ENCODE measurements around the gene RAX. TPM values are rescaled to one million over a fixed set of nuclear protein-coding genes. Genes with fewer than 3 reads are reported as not detected.

The RAX gene
- total RNA-seq, 2 experiments from 2014 or later = not detected

- H3K4me3 Mint-ChIP-seq = no peak overlapping the region
- POLR2A ChIA-PET = no interaction called here
- H3K27ac Mint-ChIP-seq = no peak overlapping the region
- peaks cover 50% of the 10 kb centered on the region for H3K27me3 Mint-ChIP-seq
- DNase-seq (no peak), ATAC-seq (ENCODE audit: low read depth) (no peak)
- H3K36me3 Mint-ChIP-seq = no peaks in the 10 kb centered on the region
- peaks cover 1% of the 10 kb centered on the region for H3K4me1 Mint-ChIP-seq
- H3K9me3 Mint-ChIP-seq = no peaks in the 10 kb centered on the region
Measured at GRCh38 chr18:59249199-59249774, 24.0 kb downstream of the RAX start.

- H3K27me3 Mint-ChIP-seq = peaks cover 53% of the 10 kb centered on the region
Measured at GRCh38 chr18:59246796-59247195, 26.5 kb downstream of the RAX start.

DNA sequence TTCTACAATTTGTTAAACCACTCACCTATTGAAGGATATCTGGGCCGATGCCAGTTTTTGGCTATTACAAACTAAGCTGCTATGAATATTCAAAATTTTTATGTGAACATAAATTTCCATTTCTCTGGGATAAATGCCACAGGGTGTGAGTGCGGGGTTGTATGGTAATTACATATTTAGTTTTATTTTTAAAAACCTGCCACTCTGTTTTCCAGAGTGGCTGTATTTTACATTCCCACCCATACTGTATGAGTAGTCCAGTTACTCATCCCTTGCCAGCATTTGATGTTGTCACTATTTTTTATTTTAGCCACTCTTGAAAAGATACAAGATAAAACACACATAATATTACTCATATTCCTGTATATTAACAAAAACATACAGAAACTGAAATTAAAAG lies 30.3 kb downstream of the RAX start:
- DNase-seq (no peak), ATAC-seq (ENCODE audit: low read depth) (no peak)
- no peaks in the 10 kb centered on the region for H3K9me3 Mint-ChIP-seq
- peaks cover 30% of the 10 kb centered on the region for H3K27me3 Mint-ChIP-seq
- H3K27ac Mint-ChIP-seq = no peak overlapping the region
- H3K4me1 Mint-ChIP-seq = no peaks in the 10 kb centered on the region
- H3K36me3 Mint-ChIP-seq = no peaks in the 10 kb centered on the region
- no peak overlapping the region for H3K4me3 Mint-ChIP-seq
- POLR2A ChIA-PET = no interaction called here

More at GRCh38 chr18:59246796-59247195, 26.5 kb downstream of the RAX start:
- H3K36me3 Mint-ChIP-seq = no peaks in the 10 kb centered on the region
- no peak for DNase-seq
- POLR2A ChIA-PET = no interaction called here
- H3K4me1 Mint-ChIP-seq = peaks cover 1% of the 10 kb centered on the region
- H3K9me3 Mint-ChIP-seq = no peaks in the 10 kb centered on the region
- H3K27ac Mint-ChIP-seq = no peak overlapping the region
- no peak for ATAC-seq (ENCODE audit: low read depth)
- no peak overlapping the region for H3K4me3 Mint-ChIP-seq

DNA sequence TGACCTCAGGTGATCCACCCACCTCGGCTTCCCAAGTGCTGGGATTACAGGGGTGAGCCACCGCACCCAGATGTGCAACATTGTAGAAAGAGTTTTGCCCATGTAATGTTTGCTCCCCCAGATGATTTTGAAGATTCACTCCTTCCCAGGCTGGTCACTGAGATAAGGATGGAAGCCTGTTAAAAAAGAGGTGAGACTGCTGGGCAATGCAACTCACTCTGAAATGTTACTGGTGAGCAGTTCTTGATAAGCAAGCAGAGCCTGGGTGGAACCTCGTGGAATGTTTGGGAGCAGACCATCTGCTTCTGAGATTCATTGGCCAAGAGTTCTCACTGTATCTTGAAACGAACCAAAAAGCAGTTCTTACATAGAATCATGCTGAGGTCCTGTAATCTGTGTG lies 33.6 kb downstream of the RAX start:
- Mint-ChIP-seq H3K27ac (no peak overlapping the region), H3K4me3 (no peak overlapping the region), H3K4me1 (no peaks in the 10 kb centered on the region), H3K9me3 (no peaks in the 10 kb centered on the region), H3K36me3 (no peaks in the 10 kb centered on the region), H3K27me3 (peaks cover 15% of the 10 kb centered on the region)
- DNase-seq (no peak), ATAC-seq (ENCODE audit: low read depth) (no peak)
- POLR2A ChIA-PET = no interaction called here

DNA sequence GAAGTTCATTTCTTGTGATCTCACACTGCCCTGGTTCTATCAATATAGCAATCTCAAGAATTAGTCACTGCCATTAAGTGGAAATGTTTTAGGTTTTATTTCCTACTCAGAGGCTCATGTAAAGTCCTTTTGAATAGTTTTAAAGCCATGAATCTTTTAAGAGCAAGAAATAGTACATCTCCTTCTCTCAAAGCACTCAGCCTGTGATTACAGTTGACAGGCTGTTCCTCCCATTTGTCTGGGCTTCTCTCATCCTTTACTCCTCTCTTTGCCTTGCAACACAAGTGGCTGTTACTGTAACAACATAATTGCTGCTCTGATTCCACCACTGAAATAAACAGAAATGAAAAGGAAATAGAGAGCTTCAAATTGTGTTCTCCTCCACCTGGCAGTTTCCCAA lies 34.9 kb downstream of the RAX start:
- DNase-seq (no peak), ATAC-seq (ENCODE audit: low read depth) (no peak)
- Mint-ChIP-seq H3K9me3 (no peaks in the 10 kb centered on the region), H3K36me3 (no peaks in the 10 kb centered on the region), H3K27me3 (peaks cover 5% of the 10 kb centered on the region), H3K4me1 (no peaks in the 10 kb centered on the region), H3K4me3 (no peak overlapping the region), H3K27ac (no peak overlapping the region)
- POLR2A ChIA-PET = no interaction called here

- ATAC-seq (ENCODE audit: low read depth) (no peak), DNase-seq (no peak)
- no peaks in the 10 kb centered on the region for H3K36me3 Mint-ChIP-seq
- POLR2A ChIA-PET = no interaction called here
- peaks cover 19% of the 10 kb centered on the region for H3K27me3 Mint-ChIP-seq
- no peaks in the 10 kb centered on the region for H3K9me3 Mint-ChIP-seq
- no peaks in the 10 kb centered on the region for H3K4me1 Mint-ChIP-seq
- no peak overlapping the region for H3K4me3 Mint-ChIP-seq
- no peak overlapping the region for H3K27ac Mint-ChIP-seq
Measured at GRCh38 chr18:59233017-59233410, 40.2 kb downstream of the RAX start.

- peaks cover 19% of the 10 kb centered on the region for H3K27me3 Mint-ChIP-seq
- H3K4me1 Mint-ChIP-seq = no peaks in the 10 kb centered on the region
- H3K4me3 Mint-ChIP-seq = no peak overlapping the region
- POLR2A ChIA-PET = no interaction called here
- H3K36me3 Mint-ChIP-seq = no peaks in the 10 kb centered on the region
- no peak for ATAC-seq (ENCODE audit: low read depth)
- DNase-seq = no peak
- H3K9me3 Mint-ChIP-seq = no peaks in the 10 kb centered on the region
- H3K27ac Mint-ChIP-seq = no peak overlapping the region
Measured at GRCh38 chr18:59232309-59233016, 40.8 kb downstream of the RAX start.

- no peaks in the 10 kb centered on the region for H3K9me3 Mint-ChIP-seq
- H3K27ac Mint-ChIP-seq = no peak overlapping the region
- ATAC-seq (ENCODE audit: low read depth) = no peak
- no peaks in the 10 kb centered on the region for H3K4me1 Mint-ChIP-seq
- no peak for DNase-seq
- POLR2A ChIA-PET = no interaction called here
- H3K4me3 Mint-ChIP-seq = no peak overlapping the region
- peaks cover 22% of the 10 kb centered on the region for H3K27me3 Mint-ChIP-seq
- H3K36me3 Mint-ChIP-seq = no peaks in the 10 kb centered on the region
Measured at GRCh38 chr18:59231877-59232276, 41.4 kb downstream of the RAX start.

GRCh38 chr18:59231114-59231513 lies 42.1 kb downstream of the RAX start:
- POLR2A ChIA-PET = no interaction called here
- H3K27me3 Mint-ChIP-seq = peaks cover 22% of the 10 kb centered on the region
- no peaks in the 10 kb centered on the region for H3K4me1 Mint-ChIP-seq
- no peaks in the 10 kb centered on the region for H3K36me3 Mint-ChIP-seq
- no peak overlapping the region for H3K27ac Mint-ChIP-seq
- H3K4me3 Mint-ChIP-seq = no peak overlapping the region
- ATAC-seq (ENCODE audit: low read depth) (no peak), DNase-seq (no peak)
- H3K9me3 Mint-ChIP-seq = no peaks in the 10 kb centered on the region

DNA sequence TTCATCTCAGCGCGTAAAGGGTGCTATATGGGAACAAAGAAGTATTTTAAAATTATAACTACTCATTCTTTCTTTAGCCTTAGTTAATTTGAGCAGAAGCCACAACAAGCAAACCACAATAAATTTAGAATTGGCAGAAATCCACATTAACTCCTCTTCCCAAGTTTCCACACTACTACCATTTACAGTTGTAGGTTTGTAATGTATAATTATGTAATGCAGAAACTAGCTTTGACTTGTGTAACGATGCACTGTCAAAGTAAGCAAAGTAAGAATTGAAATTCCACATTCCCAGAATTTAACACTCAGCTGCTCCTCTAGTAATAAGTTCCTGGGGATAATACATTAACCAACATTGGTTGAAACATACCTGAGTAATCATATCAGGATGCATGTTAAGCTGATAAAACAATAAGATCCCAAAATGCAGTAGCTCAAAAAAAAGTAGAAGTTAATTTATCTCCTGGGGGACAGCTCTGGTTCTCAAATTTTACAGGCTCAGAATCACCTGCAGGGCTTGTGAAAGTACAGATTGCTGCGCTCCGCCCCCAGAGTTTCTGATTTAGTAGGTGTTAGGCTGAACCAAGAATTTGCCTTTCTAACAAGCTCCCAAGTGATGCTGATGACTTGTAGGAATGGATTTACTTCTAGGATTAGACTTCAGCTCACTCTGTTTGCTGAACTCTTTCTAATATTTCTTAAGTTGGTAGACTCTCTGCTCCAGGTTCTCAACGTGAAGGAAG lies 43.4 kb downstream of the RAX start:
- Mint-ChIP-seq H3K36me3 (no peaks in the 10 kb centered on the region), H3K9me3 (no peaks in the 10 kb centered on the region), H3K27ac (no peak overlapping the region), H3K4me1 (no peaks in the 10 kb centered on the region), H3K4me3 (no peak overlapping the region), H3K27me3 (peaks cover 31% of the 10 kb centered on the region)
- DNase-seq (no peak), ATAC-seq (ENCODE audit: low read depth) (no peak)
- POLR2A ChIA-PET = no interaction called here

- Mint-ChIP-seq H3K9me3 (no peaks in the 10 kb centered on the region), H3K36me3 (no peaks in the 10 kb centered on the region), H3K27me3 (peaks cover 32% of the 10 kb centered on the region), H3K4me1 (no peaks in the 10 kb centered on the region), H3K27ac (no peak overlapping the region), H3K4me3 (no peak overlapping the region)
- ATAC-seq (ENCODE audit: low read depth) (no peak), DNase-seq (no peak)
- POLR2A ChIA-PET = no interaction called here
Measured at GRCh38 chr18:59229191-59229590, 44.1 kb downstream of the RAX start.

DNA sequence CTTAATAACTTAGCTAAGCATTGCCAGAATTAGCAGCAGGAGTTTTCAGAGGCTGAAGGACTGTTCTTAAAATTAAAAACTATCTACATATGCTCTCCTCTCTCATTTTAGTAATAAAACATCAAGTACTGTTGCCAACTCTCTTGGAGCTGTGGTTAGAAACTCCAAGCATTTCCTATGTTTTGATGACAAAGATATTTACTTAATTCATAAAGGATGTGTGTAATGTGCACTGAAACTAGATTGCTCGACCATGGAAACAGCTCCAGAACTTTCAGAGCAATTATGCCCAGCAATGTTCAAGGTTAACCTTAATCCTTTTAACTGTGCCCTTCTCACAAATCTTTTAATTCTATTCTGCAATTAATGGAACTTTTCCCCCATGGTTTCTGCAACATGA lies 44.9 kb downstream of the RAX start:
- Mint-ChIP-seq H3K27me3 (peaks cover 36% of the 10 kb centered on the region), H3K36me3 (no peaks in the 10 kb centered on the region), H3K9me3 (no peaks in the 10 kb centered on the region), H3K4me1 (no peaks in the 10 kb centered on the region), H3K4me3 (no peak overlapping the region), H3K27ac (no peak overlapping the region)
- no peak for ATAC-seq (ENCODE audit: low read depth)
- POLR2A ChIA-PET = no interaction called here
- DNase-seq = no peak

DNA sequence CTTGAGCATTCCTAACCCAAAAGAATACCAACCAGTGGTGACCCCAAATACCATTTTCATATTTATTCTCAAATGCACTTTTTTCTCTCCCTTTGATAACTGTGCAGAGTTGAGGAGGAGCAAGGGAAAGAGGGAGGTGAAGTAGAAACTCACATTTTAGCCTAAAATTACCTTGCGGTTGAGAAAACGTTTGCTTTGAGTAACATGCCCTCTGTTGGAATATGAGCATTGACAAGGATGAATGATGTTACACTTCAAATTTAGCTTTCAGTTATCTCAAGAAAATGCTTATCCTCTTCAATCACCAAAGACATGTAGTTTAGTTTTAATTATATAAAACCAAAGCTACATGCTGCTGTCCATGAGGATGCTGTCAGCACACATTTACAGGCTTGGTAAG lies 50.9 kb downstream of the RAX start:
- Mint-ChIP-seq H3K4me3 (no peak overlapping the region), H3K27ac (no peak overlapping the region), H3K27me3 (peaks cover 70% of the 10 kb centered on the region), H3K4me1 (peaks cover 3% of the 10 kb centered on the region), H3K36me3 (no peaks in the 10 kb centered on the region), H3K9me3 (no peaks in the 10 kb centered on the region)
- POLR2A ChIA-PET = no interaction called here
- no peak for ATAC-seq (ENCODE audit: low read depth)
- DNase-seq = no peak
